Measurements from ENCODE around the gene AAGAB.

- TF ChIP-seq CTCF (conservative IDR thresholded peaks at IDR 0.05) = no peak
- no peak for TF ChIP-seq ZFX (IDR thresholded peaks at IDR 0.05)
These were observed 35.9 kb upstream of the AAGAB start for GRCh38 chr15:67290319-67290718.

Data from C4-2B (cell line).